Right atrium auricular region (tissue), 2 donors: ENCODE data around the gene KRT73. TPM values are rescaled to one million over a fixed set of nuclear protein-coding genes. Genes with fewer than 3 reads are reported as not detected.

Experiments used
- DNase-seq: peaks from one replicate; pipeline ENCODE4 v3.0.0-alpha.2; 2019; ENCODE audit warnings: low spot score
- H3K27ac ChIP-seq, 2 donors: fragments of 200-600 bp; sonication (generic); 1 replicate in 1 of 2; 2 replicates in 1 of 2; pipeline ENCODE4 v1.5.1; 2016 to 2019
- H3K27me3 ChIP-seq, 2 donors: fragments of 200-600 bp; sonication (generic); one replicate each; pipeline versions ENCODE4 v1.5.1 to v1.6.0; 2017 to 2019
- H3K36me3 ChIP-seq: fragments of 200-600 bp; sonication (generic); one replicate; pipeline ENCODE4 v1.5.1; 2016
- H3K4me1 ChIP-seq, 2 donors: fragments of 200-600 bp; sonication (generic); one replicate each; pipeline versions ENCODE4 v1.5.1 to v1.6.0; 2017 to 2019
- H3K4me3 ChIP-seq, 2 donors: fragments of 200-600 bp; sonication (generic); 1 replicate in 1 of 2; 2 replicates in 1 of 2; pipeline ENCODE4 v1.5.1; 2017 to 2019; ENCODE audit warnings: mild to moderate bottlenecking in 1 of 2, moderate library complexity in 1 of 2
- H3K9me3 ChIP-seq, 2 donors: fragments of 200-600 bp; sonication (generic); one replicate each; pipeline ENCODE4 v1.5.1; 2019
- CTCF ChIP-seq, 2 donors: fragments of 200-600 bp; sonication (generic); IDR thresholded peaks; one replicate each; pipeline ENCODE4 v1.5.1; 2019; ENCODE audit warnings: antibody characterized with exemption in 2 of 2
- total RNA-seq, 2 donors: library from RNA; depleted of rRNA; stranded (reverse); fragments of >200 nt; gene quantifications; one replicate each; pipeline ENCODE4 v1.1.0, GENCODE V29; 2016

KRT73 gene
- total RNA-seq, 2 donors from 2014 or later: not detected

DNA sequence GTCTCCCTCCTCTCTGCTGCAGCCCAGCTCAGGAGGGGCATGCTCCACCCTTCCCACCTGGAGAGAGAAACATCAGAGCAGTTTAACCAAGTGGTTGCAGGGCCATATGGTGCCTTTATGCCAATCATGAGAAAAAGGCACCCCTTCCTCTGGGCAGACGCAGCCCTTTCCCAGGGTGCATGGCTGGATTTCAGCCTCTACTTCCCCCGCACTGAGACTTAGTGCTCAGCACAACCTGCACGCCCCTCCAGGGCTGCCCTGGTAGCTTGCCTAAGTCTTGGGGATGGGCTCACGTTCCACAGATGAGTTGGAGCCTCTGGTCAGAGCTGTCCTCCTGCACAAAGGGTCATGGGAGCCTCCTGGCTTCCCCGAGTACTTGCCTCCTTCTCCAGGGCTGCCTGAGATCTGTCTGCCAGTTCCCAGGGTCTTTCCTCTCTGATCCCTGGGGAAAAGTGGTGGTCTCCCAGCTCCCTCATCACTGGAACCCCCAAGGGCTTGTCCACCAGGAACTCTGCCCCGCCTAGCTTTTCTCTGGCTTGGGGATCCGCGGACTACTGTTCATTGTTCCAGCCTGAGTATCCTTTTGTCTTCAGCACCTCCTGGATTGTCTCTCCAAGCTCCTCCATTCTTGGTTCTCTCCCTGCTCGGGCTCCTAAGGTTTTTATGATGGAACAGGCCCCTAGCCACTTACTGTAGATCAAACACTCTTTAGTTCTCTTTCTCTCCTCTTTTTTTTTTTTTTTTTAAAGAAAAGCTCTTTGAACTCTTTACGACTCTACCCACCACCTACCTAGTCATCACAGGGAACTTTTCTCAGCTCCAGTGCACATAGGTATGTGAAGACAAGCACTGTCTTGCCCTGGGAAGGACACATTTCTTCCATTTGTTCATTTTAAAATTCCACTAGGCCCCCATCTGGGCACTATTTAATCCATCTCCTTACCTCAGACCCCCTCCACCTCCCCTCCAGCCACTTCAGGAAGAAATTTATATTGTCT, 38.6 kb downstream of the KRT73 start:
- no peaks in the 10 kb centered on the region for H3K36me3 ChIP-seq
- DNase-seq: no peak
- H3K9me3 ChIP-seq: no peaks in the 10 kb centered on the region
- H3K27ac ChIP-seq: no peak overlapping the region
- H3K4me1 ChIP-seq: no peaks in the 10 kb centered on the region
- H3K4me3 ChIP-seq: no peak overlapping the region
- H3K27me3 ChIP-seq: no peaks in the 10 kb centered on the region
- TF ChIP-seq CTCF (IDR thresholded peaks at IDR 0.05): no peak

- H3K36me3 ChIP-seq: no peaks in the 10 kb centered on the region
- DNase-seq: no peak
- no peaks in the 10 kb centered on the region for H3K4me1 ChIP-seq
- H3K27me3 ChIP-seq: no peaks in the 10 kb centered on the region
- TF ChIP-seq CTCF (IDR thresholded peaks at IDR 0.05): no peak
- H3K9me3 ChIP-seq: no peaks in the 10 kb centered on the region
- no peak overlapping the region for H3K27ac ChIP-seq
- H3K4me3 ChIP-seq: no peak overlapping the region
Observed at GRCh38 chr12:52578469-52578868, 39.9 kb downstream of the KRT73 start.

DNA sequence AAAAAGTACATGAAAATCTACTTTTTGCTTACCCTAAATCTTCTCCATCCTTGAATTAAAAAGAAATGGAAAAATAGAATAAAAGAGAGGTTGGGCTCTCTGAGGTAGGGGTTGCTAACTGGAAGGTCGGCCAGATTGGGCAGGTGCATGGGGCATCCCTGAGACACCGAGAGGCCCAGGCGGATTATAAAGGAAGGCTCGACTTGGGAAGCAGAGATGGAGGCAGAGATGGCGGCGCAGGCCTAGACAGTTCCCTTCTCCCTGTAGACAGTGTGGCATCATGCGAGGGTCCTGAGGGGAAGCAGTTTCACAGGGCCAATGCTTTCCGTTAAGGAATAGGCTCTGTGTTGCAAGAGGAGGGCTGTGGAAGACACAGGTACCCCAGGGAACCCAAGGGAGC, 41.0 kb downstream of the KRT73 start:
- TF ChIP-seq CTCF (IDR thresholded peaks at IDR 0.05): no peak
- H3K4me1 ChIP-seq: no peaks in the 10 kb centered on the region
- H3K9me3 ChIP-seq: no peaks in the 10 kb centered on the region
- no peak overlapping the region for H3K27ac ChIP-seq
- H3K4me3 ChIP-seq: no peak overlapping the region
- H3K36me3 ChIP-seq: no peaks in the 10 kb centered on the region
- DNase-seq: no peak
- H3K27me3 ChIP-seq: no peaks in the 10 kb centered on the region

DNA sequence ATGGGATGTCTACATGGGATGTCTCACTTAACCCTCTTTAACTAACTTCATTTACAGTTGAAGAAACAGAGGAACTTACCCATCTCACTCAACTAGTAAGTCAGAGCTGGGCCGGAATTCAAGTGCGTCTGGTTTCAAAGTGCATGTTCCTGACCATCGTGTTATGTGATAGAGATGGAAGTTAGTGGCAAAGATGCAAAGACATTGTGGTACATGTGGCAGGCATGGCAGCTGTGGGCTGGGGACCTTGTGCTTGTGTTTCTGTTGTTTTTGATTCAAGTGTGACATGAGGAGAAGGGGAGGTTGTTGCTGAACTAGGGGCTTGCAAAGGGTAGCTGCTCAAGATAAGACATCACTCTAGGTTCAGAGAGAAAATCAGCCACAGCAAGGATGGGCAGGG, 42.4 kb downstream of the KRT73 start:
- Histone ChIP-seq H3K27ac (no peak overlapping the region), H3K27me3 (no peaks in the 10 kb centered on the region)
- no peak for TF ChIP-seq CTCF (IDR thresholded peaks at IDR 0.05)

DNA sequence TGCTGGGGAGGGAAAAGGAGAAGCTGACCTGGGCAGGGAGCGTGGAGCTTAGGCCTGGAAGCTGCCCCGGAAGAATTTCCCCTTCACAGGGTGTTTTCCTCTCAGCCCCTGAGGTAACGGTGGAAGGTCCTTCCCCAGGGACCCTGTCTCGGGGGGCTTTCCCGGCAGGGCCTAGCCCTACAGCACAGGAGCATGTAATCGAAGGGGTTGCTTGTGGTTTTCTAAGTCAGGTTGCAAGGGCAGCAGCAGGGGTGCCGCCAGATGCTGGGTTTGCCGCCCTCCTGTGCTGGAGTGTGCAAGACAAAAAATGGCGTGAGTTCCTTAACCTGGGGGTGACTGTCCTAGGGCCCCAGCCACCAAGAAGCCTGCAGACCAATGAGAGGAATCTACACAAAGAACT, 43.1 kb downstream of the KRT73 start:
- no peaks in the 10 kb centered on the region for H3K9me3 ChIP-seq
- H3K27ac ChIP-seq: no peak overlapping the region
- DNase-seq: no peak
- no peak overlapping the region for H3K4me3 ChIP-seq
- no peaks in the 10 kb centered on the region for H3K36me3 ChIP-seq
- H3K27me3 ChIP-seq: no peaks in the 10 kb centered on the region
- no peak for TF ChIP-seq CTCF (IDR thresholded peaks at IDR 0.05)
- H3K4me1 ChIP-seq: no peaks in the 10 kb centered on the region

More for the DNA sequence above, 42.4 kb downstream of the KRT73 start:
- Histone ChIP-seq H3K9me3 (no peaks in the 10 kb centered on the region), H3K36me3 (no peaks in the 10 kb centered on the region), H3K4me3 (no peak overlapping the region), H3K4me1 (no peaks in the 10 kb centered on the region)
- no peak for DNase-seq
